Measurements from ENCODE around the gene RXFP4.
A peak's percentile ranks its signal among the peaks of the same experiment; 100 is the strongest.

The RXFP4 gene

GRCh38 chr1:155978973-155979429 is 37.6 kb downstream of the RXFP4 start:
- no peak for DNase-seq

DNA sequence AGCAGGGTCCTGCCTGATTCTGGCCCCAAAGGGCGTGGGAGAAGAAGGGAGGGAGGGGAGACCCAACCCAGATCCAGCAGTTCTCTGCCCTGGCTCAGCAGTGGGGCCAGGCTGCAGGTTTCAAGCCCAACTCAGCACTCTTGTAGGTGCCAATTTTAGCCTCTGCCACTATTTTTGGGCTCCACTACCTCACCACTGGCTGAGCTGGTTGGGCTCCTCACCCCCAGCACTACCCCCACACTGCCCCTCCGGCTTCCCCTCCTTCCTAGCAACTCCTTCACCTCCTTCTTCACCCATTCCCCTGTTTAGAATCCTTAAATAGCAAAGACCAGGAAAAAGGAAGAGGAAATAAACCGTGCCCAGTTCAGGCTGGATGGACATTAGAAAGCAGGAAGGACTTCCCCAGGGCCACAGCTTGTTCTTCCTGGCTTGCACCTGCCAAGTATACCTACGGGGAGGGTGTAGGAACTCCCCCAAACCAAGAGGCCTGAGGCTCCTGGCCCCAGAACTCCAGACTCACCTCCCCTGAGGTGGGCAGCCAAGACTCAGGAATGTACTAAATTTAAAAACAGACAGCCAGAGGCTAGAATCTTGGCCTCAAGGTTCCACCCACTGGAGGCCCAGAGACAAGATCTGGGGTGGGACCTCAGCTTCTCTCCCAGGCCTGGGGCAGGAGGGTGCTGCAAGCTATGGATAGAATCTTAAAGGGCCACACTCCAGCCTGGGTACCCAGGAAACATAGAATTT is 38.3 kb downstream of the RXFP4 start:
- DNase-seq: no peak

GRCh38 chr1:155981266-155982088 is 40.0 kb downstream of the RXFP4 start:
- DNase-seq: no peak

GRCh38 chr1:155982106-155982505 is 40.7 kb downstream of the RXFP4 start:
- DNase-seq: no peak

GRCh38 chr1:155983191-155984024 is 42.0 kb downstream of the RXFP4 start:
- no peak for DNase-seq

GRCh38 chr1:155984341-155984740 is 42.9 kb downstream of the RXFP4 start:
- no peak for DNase-seq

- peak in 1 of 2 experiments; percentile 24 for DNase-seq
Observed at GRCh38 chr1:155984903-155985645, 43.6 kb downstream of the RXFP4 start.

- DNase-seq: peak; percentile 17 to 64
Observed at GRCh38 chr1:155989242-155990004, 48.0 kb downstream of the RXFP4 start.

DNA sequence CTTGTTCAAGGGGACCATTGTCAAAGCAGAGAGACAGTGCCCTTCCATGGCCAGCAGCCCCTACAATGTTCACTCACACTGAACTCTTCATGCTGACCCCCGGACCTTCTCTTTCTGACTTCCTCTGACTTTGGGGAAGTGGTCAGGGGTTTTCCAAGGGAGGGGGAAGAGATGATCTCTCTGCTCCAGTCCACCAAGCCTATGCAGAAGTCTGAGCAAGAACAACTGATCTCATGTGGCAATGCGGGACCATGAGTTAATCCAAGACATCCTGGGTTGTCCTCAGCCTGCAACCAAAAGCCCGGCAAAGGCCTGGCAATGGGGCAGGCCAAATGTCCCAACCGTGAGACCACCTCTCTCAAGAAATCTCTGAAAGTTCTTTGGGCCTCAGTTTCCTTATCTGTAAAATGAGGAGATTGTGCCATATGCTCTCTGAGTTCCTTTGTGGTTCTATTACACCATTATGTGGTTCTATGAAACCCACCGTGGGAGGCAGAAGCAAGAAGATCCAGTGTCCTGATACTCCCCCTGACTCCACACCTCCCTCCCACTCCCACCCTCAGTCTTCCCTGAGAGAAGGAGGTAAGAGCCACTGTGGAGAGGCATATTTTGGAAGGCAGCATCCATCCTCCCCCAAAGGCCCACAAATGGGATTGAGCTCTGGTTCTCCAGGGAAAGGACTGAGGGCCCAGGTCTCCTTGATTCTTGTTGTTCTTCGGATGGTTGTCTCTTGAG is 48.7 kb downstream of the RXFP4 start:
- no peak for DNase-seq
